ENCODE results near the gene KRTAP27-1.

DNA sequence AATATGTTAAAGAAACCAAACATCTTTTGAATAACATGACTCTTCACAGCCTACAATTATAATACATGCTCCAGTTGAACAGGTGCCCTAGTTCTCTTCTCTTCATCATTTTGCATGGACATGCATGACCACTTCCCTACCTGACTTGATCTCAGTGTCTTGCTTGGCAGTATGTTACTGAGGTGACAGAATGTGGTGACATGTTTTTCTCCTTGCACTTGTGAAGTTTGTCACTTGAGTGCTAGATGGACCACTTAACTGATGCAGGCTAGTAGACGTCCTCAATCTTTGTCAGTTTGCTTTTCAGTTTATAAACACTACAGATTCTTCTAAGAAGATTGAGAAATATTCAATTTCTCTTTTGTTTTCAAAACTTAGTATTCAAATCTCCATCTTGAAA, 44.7 kb upstream of the KRTAP27-1 start:
- no peak for TF ChIP-seq POLR2A (IDR thresholded peaks at IDR 0.05)
- TF ChIP-seq, protein P1, sequence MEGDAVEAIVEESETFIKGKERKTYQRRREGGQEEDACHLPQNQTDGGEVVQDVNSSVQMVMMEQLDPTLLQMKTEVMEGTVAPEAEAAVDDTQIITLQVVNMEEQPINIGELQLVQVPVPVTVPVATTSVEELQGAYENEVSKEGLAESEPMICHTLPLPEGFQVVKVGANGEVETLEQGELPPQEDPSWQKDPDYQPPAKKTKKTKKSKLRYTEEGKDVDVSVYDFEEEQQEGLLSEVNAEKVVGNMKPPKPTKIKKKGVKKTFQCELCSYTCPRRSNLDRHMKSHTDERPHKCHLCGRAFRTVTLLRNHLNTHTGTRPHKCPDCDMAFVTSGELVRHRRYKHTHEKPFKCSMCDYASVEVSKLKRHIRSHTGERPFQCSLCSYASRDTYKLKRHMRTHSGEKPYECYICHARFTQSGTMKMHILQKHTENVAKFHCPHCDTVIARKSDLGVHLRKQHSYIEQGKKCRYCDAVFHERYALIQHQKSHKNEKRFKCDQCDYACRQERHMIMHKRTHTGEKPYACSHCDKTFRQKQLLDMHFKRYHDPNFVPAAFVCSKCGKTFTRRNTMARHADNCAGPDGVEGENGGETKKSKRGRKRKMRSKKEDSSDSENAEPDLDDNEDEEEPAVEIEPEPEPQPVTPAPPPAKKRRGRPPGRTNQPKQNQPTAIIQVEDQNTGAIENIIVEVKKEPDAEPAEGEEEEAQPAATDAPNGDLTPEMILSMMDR (IDR thresholded peaks at IDR 0.05): no peak

All from ovary (tissue), 3 donors.